GM19239 (cell line): ENCODE data around the gene SETD2.
A peak's percentile ranks its signal among the peaks of the same experiment; 100 is the strongest.
"Not testable (repeated sequence)": the region's sequence is repeated elsewhere in the genome, so short reads cannot be mapped to it uniquely, and the experiment has no call there.

Experiments used
- DNase-seq: peaks from one replicate; pipeline ENCODE4 v3.0.0; 2011; ENCODE audit warnings: low spot score; ENCODE audit not compliant: insufficient read length
- FAIRE-seq: peaks from 2 replicates; lab custom pipeline; 2011; peaks lifted over from hg19 to GRCh38; lab: Jason Lieb, UNC

SETD2 gene, protein sequence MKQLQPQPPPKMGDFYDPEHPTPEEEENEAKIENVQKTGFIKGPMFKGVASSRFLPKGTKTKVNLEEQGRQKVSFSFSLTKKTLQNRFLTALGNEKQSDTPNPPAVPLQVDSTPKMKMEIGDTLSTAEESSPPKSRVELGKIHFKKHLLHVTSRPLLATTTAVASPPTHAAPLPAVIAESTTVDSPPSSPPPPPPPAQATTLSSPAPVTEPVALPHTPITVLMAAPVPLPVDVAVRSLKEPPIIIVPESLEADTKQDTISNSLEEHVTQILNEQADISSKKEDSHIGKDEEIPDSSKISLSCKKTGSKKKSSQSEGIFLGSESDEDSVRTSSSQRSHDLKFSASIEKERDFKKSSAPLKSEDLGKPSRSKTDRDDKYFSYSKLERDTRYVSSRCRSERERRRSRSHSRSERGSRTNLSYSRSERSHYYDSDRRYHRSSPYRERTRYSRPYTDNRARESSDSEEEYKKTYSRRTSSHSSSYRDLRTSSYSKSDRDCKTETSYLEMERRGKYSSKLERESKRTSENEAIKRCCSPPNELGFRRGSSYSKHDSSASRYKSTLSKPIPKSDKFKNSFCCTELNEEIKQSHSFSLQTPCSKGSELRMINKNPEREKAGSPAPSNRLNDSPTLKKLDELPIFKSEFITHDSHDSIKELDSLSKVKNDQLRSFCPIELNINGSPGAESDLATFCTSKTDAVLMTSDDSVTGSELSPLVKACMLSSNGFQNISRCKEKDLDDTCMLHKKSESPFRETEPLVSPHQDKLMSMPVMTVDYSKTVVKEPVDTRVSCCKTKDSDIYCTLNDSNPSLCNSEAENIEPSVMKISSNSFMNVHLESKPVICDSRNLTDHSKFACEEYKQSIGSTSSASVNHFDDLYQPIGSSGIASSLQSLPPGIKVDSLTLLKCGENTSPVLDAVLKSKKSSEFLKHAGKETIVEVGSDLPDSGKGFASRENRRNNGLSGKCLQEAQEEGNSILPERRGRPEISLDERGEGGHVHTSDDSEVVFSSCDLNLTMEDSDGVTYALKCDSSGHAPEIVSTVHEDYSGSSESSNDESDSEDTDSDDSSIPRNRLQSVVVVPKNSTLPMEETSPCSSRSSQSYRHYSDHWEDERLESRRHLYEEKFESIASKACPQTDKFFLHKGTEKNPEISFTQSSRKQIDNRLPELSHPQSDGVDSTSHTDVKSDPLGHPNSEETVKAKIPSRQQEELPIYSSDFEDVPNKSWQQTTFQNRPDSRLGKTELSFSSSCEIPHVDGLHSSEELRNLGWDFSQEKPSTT (N-terminal part only)

DNA sequence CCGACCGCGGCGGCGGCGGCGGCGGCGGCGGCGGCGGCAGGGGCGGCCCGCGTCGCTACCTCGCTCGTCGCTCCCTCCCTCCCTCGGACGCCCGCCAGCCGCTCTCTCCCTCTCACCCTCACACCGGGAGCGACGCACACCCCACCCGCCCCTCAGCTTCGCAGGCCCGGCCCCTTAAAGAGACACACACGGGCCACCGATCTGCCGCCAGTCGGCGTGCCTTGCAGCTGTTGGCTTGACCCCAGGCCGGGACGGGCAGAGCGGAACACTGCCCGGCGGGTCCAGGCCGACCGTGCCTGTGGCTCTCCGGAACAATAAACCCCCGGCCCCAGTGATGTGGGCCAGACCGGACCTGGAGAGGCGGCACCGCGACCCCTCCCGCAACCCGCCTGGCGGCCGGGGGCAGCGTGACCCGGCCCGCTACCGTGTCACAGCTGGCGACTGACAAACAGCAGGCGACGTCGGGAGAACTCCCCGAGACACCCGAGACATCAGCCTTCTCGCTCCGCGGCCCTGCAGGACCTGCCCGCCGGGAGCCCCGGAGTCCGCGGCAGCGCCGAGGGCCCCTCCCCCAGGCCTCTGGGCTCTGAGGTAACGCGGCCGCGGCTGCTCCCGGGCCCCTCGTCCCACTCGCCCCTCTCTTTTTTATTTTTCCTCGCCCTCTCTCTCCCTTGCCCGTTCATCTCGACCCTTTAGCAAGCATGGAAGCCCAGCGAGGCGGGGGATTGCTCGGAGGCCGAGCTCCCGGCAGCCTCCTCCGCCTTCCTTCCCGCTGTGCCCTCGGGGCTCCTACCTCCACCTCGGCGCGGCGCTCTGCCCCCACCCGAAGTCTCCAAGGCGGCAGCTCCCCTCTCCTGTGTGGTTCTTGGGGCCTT is at the start of gene SETD2:
TSS of gene SETD2 (minus strand) at position 107 of the 875 bp plus-strand sequence. CDS start 189 bp downstream, outside the sequence.
- DNase-seq (peak; percentile 81), FAIRE-seq (peak; percentile 71)

DNA sequence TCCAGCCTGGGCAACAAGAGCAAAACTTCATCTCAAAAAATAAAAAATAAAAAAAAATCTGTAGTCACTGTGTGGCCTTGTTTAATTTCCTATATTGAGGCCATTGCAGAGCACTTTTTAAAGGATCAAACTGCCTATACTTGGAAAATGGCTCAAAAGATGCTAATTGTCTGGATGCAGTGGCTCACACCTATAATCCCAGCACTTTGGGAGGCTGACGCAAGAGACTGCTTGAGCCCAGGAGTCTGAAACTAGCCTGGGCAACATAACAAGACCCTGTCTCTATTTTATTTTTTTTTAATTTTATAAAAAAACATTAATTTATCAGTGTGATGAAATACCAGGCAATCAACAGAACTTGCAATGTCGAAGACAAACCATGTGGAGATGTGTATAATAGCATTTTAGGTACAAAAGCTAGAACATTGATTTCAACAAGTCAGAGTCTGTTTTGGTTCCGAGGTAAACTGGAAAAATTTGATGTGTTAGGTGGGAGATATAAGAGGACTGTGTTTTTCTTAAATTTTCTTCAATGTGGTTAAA is 47.0 kb upstream of the SETD2 start:
- FAIRE-seq (no peak), DNase-seq (no peak)

DNA sequence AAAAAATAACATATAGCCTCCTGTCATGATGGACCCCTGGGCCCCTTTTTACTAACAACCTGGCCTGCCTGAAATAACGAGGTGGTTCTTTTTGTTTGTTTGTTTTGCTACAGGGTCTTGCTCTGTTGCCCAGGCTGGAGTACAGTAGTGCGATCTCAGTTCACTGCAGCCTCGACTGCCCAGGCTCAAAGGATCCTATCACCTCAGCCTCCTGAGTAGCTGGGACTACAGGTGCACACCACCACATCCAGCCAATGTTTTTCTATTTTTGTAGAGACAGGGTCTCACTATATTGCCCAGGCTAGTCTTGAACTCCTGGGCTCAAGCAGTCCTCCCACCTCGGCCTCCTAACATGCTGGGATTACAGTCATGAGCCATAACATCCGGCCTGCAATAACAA is 42.1 kb upstream of the SETD2 start:
- DNase-seq, FAIRE-seq: not testable (repeated sequence)

DNA sequence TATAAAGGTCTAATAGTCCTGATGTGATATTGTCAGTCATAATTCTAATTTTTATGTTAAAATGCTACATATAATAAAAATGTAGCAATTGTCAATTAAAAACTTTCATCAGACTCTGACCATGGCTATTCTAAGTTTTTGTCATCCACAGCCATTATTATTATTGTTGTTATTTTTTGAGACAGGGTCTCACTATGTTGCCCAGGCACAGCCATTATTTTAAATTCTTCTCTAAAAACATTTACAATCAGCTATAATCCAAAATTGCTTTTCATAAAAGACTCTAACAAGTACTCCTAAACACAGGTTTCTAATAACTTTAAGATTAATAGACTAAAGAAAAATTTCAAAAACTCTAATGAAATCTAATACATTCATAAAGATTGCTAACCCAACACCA is 41.0 kb upstream of the SETD2 start:
- no peak for DNase-seq

DNA sequence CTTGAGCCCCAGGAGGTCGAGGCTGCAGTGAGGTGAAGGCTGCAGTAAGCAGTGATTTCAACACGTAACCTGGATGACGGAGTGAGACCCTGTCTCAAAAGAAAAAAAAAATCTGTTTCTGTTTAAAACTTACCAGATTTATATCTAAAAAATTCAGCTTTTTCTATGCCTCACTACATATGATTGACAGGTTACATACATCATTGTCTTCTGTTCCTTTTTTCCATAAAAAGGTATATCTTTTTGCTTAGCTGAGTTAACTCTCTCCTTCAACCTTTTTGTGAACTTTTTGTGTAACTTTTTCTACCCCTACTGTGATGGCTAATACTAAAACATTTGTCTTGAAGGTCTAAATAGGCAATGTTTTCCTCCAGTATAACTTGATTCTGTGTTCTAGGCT is 38.6 kb upstream of the SETD2 start:
- FAIRE-seq (no peak), DNase-seq (no peak)

More for the DNA sequence above, 41.0 kb upstream of the SETD2 start:
- FAIRE-seq, result no peak

DNA sequence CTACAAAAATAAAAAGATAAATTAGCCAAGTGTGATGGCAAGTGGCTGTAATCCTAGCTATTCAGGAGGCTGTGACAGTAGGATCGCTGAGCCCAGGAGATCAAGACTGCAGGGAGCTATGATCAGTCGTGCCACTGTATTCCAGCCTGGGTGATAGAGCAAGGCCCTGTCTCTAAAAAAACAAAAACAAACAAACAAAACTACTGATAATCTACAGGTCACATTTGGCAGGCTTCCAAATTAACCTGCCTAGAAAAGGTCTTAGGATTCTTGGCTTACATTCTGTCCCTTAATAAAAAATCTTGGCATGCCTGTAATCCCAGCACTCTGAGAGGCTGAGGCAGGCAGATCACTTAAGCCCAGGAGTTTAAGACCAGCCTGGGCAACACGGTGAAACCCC is 33.4 kb upstream of the SETD2 start:
- DNase-seq, result no peak
- no peak for FAIRE-seq

DNA sequence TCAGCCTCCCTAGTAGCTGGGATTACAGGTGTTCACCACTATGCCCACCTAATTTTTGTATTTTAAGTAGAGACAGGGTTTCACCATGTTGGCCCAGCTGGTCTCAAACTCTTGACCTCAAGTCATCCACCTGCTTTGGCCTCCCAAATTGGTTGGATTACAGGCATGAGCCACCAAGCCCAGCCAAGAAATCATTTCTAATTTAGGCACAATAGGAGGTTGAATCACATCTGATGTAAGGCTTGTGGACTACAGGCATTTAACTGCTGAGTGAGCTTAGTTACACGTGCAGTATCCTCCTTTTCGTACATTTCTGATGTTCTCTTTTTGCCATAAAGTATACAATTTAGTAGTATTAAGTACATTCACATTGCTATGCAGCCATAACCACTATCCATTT is 31.1 kb upstream of the SETD2 start:
- no peak for DNase-seq
- FAIRE-seq, result no peak

DNA sequence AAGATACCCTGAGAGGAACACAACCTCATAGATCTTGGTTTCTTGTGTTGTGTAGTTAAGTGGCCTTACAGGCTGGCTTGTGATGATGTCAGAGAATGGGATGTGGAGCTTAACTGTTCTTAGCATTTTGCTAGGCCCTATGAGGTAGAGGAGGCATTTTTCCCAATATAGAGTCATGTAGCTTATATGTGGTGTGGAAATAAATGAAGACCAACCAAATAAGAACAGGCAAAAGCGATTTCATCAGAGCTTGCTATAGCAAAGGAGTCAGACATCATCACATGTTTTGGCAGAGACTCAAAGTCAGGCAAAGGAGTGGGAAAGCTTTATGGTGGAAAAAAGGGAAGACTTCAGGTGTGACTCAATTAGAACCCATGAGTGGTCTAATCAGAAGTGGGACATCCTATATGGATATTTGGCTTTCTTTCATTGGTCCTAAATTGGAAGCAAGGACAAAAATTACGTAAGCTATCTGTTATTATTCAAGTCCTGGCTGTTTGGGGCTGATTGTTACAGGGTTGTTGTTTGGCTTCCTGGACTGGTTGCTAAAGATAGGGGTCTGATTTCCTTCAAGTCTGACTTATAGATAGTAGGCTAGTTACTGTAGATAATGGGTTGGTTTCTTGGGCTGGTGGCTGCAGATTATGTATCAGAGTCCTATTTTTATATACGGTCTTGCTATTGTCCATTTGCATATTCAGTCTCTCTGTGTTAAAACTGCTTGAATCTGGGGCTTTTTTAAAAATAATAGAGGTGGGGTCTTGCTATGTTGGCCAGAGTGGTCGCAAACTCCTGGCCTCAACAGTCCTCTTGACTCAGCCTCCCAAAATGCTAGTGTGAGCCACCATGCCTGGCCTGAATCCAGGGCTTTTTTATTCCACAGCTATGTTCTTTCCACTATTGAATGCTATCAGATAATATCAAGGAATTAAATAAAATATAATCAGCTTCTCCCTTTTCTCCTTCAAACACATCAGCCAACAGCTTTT is 30.3 kb upstream of the SETD2 start:
- FAIRE-seq, result no peak

DNA sequence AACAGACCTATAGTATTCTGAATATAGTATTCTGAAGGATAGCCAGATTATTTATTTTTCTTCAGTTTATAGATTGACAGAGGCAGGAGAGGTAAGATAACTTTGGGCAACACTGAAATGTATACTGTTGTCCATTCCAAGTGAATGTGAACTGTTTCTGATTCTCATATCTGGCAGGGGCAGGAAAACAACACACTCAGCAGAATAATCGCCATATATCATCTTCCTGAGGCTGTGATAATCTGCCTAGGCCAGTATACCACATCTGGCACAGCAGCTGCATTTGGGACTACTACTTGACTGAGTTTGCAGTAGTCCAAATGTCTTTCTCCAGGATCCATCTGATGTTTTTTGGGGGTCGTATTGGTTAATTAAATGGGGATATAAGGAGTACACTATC is 22.4 kb upstream of the SETD2 start:
- DNase-seq (no peak), FAIRE-seq (no peak)

More for the DNA sequence above, 30.3 kb upstream of the SETD2 start:
- no peak for DNase-seq

DNA sequence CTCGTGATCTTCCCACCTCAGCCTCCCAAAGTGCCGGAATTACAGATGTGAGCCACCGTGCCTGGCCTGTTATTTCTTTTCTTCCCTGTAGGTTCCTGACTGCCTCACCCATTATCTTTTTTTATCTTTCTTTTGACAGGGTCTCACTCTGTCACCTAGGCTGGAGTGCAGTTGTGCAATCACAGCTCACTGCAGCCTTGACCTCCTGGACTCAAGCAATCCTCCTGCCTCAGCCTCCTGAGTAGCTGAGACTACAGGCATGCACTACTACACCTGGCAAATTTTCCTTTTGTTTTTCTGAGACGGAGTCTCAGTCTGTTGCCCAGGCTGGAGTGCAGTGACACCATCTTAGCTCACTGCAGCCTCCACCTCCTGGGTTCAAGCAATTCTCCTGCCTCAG is 17.8 kb upstream of the SETD2 start:
- not testable (repeated sequence) for DNase-seq, FAIRE-seq

DNA sequence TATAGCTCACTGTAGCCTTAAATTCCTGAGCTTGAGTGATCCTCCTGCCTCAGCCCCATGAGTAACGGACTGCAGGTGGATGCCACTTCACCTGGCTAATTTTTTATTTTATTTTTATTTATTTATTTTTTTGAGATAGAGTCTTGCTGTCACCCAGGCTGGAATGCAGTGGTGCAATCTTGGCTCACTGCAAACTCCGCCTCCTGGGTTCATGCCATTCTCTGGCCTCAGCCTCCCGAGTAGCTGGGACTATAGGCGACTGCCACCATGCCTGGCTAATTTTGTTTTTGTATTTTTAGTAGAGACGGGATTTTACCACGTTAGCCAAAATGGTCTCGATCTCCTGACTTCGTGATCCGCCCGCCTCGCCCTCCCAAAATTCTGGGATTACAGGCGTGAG is 16.1 kb upstream of the SETD2 start:
- FAIRE-seq, DNase-seq: not testable (repeated sequence)

DNA sequence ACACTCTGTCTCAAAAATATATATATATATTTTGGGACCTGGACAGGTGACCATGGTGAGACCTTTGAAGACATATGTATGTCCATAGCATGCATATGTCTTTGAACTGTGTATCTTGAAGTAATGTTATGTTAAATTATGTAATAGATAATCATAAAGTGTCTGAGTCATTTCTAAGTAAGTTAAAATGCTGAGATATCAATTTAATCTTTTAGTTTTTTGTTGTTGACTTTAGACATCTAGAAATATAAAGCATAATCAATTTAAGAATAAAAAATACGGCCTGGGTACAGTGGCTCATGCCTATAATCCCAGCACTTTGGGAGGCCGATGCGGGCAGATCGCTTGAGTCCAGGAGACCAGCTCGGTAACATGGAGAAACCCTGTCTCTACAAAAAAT is 12.7 kb upstream of the SETD2 start:
- no peak for DNase-seq
- FAIRE-seq, result no peak

DNA sequence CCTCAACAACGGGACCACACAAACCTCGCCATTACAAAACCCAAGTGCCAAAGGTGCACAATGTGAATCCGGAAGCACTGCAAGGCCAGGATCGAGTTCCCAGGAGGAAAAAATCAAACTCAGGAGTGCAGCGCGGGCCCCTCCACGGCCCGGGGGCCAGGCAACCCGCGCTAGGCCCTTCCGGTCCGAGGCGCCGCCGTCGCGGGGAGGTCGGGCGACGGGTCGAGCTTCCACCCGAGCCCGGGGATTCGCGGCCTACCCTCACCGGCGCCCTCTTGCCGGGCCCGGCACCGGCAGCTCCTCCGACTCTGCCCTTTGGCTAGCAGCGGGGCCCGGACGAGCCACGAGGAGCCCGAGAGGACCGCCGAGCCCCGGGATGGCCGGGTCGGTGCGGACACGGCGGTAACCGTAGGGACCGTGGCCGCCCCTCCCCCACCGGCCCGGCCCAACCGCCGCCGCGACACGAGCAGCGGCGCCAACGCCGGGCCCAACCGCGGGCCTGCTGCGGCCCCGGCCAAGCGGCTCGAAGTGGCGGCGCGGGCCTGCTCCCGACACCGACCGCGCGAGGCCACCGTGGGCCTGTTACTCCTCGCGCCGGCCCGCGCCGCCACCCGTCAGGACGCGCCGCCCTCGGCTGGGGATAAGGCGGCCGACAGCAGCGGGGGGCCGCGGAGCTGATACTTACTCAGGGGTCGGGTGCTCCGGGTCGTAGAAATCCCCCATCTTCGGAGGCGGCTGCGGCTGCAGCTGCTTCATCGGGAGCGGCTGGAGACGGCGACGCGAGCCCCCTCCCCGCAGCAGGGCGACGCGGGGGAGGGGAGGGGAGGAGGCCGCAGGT is 525 bp downstream of the SETD2 start:
- DNase-seq (peak; percentile 51), FAIRE-seq (no peak)

DNA sequence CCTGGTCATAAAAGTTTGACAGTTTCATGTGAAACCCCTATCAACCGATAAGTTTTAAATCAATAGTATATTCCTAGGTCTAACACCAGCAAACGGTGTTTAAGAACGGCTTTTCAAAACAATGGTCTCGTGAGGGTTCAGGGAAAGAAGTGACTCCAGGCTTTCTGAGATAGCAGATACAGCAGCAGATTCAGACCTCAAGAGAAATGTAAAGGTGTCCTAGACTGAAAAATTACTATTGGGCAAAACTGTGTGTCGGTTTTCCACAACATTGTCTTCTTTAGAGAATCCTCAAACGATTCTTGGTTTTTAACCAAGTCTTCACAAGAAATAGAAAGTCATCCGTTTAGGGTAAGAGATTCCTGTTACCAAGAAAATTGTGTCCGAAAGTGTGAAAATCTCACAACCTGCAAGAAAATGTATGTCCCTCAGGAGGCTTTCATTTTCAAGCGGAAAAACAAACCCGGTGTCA is 1.2 kb downstream of the SETD2 start:
- DNase-seq (no peak), FAIRE-seq (peak; percentile 81)

DNA sequence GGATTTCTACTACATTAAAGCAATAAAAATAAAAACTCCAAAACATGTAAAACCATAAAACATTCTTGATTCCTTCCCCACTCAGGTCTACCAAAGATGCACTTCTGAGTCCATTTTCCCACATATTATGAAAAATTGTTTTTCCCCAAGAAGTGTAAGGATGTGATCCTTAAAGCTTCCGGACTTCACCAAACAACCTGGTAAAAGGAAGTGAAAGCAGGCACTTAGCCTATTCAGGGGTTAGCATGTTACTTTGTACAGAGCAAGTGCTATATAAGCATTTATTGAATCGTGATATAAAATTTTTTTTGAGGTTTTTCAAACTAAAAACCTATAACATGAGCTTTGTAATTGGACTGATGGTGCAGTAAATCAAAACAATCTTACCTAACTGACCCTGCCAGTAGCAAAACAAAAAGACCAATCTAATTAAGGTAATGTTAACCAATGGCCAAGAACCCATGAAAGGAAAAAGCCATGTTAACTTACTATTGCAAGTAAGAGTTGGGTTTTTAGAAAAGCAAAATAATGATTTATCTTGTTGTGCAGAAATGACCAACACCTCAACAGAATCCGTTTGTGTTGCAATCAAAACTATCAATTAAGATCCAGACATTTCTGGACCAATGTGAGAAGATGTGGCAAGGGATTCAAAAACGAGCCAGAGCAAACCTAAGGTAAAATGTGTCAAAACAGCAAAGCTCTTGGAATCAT is 1.8 kb downstream of the SETD2 start:
- no peak for DNase-seq
- FAIRE-seq, result peak; percentile 88

DNA sequence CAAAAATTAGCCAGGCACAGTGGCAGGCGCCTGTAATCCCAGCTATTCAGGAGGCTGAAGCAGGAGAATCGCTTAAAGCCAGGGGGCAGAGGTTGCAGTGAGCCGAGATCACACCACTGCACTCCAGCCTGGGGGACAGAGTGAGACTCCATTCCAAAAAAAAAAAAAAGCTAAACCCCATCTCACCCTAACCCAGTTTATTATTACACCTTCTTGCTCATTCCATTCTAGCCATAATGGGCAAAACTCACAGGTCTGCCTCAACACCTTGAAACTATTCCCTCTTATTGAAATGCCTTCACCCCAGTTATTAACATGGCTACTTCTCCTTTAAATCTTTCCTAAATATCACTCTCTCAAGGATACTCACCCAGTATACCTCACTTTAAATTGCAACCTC is 4.1 kb downstream of the SETD2 start:
- DNase-seq (no peak), FAIRE-seq (no peak)
